Measurements from ENCODE around the gene C1orf94.
"Not testable (repeated sequence)": the region's sequence is repeated elsewhere in the genome, so short reads cannot be mapped to it uniquely, and the experiment has no call there.

C1orf94 gene

DNA sequence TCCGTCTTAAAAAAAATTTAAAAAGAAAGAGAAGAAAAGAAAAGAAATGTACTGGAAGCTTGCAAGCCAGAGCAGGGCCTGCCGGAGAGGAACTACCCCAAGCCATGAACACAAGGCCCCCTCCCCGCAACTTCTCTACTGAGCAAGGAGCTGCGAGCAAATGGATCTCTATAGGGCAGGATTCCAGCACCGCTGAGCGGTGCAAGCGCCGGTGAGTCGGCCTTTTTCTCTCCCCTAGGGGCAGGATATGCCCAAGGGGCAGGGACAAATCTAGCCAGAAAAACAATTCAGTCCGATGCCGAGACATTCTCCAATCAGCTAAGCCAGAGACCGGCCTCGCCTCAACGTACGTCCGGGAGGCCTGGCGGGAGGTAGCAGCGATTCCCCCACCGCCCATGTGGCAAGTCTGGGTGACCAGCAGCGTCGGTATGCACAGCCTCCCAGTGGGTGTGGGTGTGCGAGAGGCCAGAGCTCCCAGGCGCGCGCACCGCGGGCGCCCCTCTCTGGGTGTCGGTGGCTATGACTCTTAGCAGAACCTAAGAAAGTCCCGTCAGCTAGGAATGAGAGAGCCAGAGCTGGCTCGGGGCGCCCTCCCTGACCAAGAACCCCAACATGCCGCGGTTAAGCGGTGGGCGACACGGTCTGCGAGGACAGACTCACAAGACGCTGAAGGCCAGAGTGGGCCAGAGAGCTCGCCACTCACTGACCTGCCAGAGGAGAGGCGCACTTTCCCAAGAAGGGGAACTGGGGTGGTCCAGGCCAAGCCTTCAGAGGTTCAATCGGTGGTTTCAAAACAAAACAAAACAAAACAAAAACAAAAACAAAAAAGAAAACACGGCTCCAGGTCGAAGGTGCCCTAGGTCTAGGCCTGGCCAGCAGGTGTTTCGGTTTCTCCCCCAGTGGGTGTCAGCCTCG, 13.6 kb upstream of the C1orf94 start:
- DNase-seq (ENCODE audit: low read depth, low spot score) = no peak
- H3K4me3 ChIP-seq (ENCODE audit: low read length) = no peak overlapping the region

DNA sequence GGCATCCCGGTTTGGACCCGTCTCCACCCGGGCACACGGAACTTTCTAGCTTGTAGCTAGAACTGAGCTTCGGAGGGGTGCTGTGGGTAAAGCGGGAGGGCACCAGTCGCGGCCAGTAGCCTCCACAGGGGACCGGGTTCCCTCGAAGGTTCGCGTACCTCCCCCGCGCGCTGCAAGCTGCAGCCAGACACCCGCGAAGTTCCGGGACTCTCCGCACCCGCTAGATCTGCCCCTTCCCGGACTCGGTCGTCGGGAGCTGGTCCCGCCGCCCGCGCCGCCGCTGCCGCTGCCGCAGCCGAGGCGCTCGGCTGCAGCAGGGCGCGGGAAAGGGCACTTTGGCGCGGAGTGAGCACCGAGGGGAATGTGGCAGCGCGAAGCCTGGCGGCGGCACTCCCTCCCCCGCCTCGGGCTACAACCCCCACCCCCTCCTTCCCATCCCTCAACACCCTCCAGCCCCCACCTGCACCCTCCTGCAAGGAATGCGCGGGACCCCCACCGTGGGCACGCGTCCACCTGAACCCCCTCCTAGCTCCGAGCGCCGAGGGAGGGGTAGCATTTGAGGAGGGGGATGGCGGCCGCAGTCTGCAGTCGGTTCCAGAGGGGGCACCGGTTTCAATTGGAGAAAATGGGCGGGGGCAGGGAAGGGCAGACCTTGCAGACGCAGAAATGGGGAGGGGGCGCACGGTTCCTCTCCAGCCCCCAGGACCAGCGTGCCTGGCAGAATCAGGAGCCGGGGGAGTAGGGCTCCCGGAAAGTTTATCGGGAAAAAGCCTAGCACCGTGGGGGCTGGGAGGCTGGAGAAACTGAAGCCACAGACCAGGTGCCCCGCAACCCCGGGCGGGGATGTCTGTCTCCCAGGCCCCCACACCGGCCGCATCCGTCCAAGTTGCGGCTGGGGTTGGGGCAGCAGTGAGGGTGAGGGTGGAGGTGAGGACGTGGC, 12.6 kb upstream of the C1orf94 start:
- no peak for DNase-seq (ENCODE audit: low read depth, low spot score)
- no peak overlapping the region for H3K4me3 ChIP-seq (ENCODE audit: low read length)

DNA sequence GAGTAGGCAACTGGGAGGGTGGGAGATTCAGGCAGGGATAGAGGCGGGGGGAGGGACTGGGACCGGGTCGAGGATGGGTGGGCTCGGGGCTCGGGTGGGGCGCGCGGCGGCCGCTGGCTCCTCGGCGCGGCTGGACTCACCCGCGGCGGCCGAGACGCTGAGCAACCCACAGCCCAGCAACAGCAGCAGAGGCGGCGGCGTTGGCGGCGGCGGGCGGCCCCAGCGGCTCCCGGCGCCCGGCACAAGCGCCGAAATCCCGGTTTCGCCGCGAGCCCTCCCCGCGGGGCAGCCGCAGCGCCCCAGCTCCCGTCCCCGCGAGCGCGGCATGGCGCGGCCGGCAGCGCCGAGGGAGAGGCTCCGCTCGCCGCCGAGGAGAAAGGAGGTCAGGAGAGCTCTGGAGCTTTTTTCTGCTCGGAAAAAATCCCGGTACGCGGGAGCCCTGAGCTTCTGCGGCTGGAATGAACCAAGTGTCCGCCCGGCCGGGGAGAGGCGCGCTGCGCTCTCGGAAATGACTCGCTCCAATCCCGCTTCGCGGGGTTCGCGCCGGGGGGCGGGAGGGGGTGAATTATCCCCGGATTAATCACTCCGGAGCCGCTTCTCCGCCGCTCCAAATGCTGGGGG, 11.8 kb upstream of the C1orf94 start, which contains the start of gene CSMD2:
Gene CSMD2, minus strand, starts transcription at position 460 of the 621 bp plus-strand sequence. Its CDS starts 133 bp downstream, at position 327.
- no peak for DNase-seq (ENCODE audit: low read depth, low spot score)
- H3K4me3 ChIP-seq (ENCODE audit: low read length) = no peak within 1 kb of the TSS

DNA sequence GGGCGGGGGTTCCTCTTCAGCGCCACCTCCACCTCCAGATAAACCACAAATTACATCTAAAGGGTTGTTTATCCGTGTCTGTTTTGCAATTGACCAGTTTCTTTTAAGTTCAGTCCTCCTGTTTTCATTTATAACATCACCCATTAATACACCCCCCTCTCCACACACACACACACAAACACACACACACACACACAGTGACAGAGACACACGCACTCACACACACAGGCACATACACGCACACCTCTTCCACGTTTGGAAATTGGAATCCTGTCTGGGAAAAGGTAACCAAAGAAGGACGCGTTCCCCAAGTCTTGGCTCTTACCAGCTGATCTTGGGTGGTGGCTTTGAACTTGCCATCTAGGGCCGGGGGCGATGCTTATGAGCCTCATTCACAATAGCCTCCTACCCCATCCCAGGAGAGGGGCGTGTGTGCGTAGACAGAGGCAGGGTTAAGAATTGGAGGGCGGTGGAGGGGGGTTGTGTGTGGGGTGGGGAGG, 11.2 kb upstream of the C1orf94 start:
- no peak overlapping the region for H3K4me3 ChIP-seq (ENCODE audit: low read length)
- no peak for DNase-seq (ENCODE audit: low read depth, low spot score)

DNA sequence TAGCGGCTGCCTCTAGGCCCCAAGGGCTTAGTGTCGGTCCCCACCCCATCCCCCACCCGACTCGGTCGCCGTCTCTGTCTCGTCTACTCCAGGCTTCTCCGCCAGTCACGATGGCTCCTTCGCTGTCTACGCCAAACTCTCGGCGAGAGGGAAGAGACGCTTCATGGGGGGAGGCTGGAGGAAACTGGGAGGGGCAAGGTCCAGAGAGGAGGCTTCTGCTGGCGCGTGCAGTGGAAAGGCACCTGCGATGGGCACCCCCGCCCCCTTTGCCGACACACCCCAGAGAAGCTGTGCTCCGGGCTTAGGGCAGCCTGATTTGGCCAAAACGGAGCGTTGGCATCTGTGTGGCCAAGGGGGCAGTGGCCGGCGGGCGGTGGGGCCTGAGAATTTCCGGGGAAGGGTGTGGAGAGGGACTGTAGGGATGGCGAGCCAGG, 10.5 kb upstream of the C1orf94 start:
- H3K4me3 ChIP-seq (ENCODE audit: low read length) = no peak overlapping the region
- DNase-seq (ENCODE audit: low read depth, low spot score) = no peak

DNA sequence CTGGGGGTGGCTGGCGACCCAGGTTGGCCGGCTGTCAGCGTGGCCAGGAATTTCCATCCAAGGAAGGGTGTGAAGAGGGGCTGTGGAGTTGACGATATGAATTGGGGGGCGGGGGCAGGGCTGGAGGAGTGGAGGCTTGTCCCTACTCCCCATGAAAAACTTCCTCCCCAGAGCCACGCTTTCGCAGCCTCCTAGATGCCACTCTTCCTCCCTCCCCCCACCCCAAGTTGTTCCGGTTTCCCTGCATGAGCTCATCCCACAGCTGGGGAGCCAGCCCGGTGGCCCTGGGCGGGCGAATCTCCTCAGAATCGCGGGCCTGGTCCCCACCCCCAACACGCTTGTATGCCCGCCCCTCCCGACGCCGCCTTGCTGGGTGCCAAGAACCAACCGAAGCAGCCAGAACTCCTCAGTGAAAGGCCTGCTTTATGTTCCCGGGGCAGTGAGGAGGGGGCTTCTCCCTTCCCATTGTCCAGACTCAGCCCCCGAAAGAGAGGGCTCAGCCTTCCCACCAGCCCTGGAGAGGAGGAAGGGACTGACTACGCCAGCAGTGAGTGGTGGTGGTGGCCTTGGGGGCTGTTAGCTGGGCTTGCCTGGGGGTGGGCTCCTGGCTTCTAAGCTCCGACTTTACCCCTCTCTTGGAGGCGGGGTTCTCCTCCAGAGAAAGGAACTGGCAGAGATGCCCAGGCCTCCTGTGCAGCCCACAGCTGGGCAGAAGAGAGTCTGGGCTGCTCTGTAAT, 9.9 kb upstream of the C1orf94 start:
- no peak overlapping the region for H3K4me3 ChIP-seq (ENCODE audit: low read length)

DNA sequence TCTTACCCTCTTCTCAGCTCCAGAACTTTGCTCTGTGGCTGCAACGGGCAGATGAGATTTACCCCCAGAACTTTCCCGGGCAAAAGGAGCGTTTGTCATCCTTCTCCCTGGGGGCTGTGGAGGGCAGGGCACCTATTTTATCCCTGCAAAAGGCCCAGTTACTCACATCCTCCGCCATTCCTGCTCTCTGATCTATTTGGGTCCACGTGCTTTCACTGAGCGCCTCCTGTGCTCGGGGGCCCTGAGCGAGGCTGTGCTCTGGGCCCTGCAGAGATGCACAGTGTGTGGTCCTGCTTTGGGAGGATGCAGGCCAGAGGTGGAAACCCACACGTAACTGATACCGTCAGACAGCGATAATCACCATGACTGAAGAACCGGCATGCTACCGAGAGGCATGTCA, 9.3 kb upstream of the C1orf94 start:
- DNase-seq (ENCODE audit: low read depth, low spot score) = no peak
- H3K4me3 ChIP-seq (ENCODE audit: low read length) = no peak overlapping the region

More for the DNA sequence above, 9.9 kb upstream of the C1orf94 start:
- no peak for DNase-seq (ENCODE audit: low read depth, low spot score)

DNA sequence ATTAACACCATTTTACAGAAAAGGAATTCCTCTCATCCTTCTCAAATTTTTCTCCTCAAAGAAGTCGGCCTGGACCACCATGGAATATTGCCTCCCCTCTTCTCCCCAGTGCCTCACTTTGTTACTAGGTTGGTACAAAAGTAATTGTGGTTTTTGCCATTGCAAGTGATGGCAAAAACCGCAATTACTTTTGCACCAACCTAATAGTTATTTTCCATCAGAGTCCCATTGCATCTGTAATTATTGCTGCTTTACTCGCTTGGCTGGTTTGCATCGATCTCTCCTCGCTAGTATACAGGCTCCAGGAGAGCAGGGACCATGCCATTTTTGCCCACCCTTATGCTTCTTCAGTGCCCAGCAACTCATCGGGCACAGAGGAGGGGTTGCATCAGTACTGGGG, 963 bp upstream of the C1orf94 start:
- DNase-seq (ENCODE audit: low read depth, low spot score) = no peak
- H3K4me3 ChIP-seq (ENCODE audit: low read length) = no peak overlapping the region

DNA sequence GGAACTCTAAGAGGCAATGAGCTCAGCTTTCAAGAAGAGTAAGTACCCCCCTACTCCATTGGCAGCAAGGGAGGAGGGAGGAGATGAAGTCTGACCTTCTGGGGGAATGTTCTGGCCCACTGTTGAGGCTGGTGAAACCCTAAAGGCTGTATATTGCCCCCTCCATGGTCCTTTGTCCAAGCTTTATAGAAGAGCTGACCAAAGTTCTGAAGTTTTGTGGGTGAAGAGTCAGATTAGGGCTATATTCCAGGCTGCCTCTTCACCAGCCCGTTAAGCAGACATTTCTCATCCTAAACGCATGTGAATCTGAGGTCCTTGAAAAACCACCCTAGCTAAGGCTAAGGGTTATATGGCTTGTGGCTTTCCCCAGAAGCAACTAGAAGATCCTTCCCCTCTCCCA, 1.4 kb downstream of the C1orf94 start:
- DNase-seq (ENCODE audit: low read depth, low spot score) = no peak
- H3K4me3 ChIP-seq (ENCODE audit: low read length) = no peak overlapping the region

DNA sequence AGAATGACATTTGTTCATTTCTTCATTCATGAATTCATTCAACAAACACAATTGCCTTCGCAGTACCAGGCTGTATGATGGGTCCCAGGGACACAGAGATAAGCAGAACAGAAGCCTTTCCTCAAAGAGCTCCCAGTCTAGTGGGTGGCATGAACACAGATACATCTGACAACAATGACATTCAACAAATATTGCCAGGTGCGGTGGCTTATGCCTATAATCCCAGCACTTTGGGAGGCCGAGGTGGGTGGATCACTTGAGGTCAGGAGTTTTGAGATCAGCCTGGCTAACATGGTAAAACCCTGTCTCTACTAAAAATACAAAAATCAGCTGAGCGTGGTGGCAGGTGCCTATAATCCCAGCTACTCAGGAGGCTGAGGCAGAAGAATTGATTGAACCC, 6.7 kb downstream of the C1orf94 start:
- not testable (repeated sequence) for H3K4me3 ChIP-seq (ENCODE audit: low read length); DNase-seq (ENCODE audit: low read depth, low spot score)

DNA sequence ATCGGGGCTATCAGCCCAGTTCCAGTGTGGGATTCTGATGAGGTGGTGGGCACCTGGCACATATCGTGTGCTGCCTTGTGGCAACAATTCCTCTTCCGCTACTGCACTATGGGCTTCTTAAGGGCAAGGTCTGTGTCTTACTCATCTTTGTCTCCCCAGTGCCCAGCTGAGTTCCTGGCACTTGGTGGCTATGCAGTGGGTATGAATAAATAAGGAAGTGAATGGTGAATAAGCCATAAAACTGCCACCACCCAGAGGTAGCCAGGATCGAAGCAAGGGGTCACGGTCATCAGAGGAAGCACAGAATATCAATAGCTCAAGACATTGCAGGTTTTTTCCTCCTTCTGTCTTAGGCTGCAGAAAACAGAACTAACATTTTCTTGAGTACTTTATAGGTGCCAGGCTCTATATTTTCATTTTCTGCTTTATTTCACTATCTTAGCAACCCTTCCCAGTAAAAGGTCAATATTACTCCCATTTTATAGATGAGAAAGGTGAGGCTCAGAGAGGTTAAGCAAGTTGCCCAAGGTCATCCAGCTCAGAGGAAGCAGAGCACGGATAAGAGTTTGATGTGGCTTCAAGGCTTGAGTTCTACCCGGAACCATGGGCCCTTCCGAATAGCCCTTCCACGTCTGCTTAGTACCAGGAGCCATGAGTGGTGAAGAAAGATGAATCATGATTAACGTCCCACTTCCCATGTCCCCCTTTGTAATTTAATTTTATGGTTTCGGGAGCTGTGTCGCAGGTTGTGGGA, 10.2 kb downstream of the C1orf94 start:
- DNase-seq (ENCODE audit: low read depth, low spot score) = no peak
- H3K4me3 ChIP-seq (ENCODE audit: low read length) = no peak overlapping the region

DNA sequence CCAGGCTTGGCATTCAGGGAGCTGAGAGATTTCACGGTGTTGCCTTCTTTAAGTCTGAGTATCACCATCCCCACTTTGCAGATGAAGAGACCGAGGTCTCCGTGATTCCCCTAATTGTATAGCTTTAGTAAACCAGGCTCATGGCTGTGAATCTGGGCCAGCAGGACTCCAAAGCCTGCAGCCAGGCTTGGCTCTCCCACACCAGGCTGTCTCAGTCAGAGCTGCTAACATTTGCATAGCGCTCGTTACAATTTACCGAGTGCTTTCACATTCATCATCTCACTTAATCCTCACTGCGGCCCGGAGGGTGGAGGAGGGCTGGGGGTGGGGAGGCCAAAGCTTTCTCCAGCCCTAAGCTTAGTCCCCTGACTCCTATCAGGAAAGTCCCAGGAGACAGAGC, 11.7 kb downstream of the C1orf94 start:
- H3K4me3 ChIP-seq (ENCODE audit: low read length) = no peak overlapping the region
- DNase-seq (ENCODE audit: low read depth, low spot score) = no peak

DNA sequence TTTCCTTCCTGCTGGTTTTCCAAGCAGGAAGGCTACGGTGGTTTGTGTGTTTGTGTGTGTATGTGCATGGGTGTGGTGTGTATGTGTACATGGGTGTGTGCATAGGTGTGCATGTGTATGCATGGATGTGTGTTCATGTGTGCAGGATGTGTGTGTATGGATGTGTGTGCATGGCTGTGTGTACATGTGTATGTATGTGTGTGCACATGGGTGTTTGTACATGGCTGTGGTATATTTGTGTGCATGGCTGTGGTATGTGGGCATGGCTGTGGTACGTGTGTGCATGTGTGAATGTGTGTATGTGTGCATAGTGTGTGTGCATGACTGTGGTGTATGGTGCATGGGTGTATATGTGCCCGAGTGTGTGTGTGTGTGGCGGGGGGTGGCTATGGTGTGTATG, 12.3 kb downstream of the C1orf94 start:
- no peak overlapping the region for H3K4me3 ChIP-seq (ENCODE audit: low read length)
- DNase-seq (ENCODE audit: low read depth, low spot score) = no peak

DNA sequence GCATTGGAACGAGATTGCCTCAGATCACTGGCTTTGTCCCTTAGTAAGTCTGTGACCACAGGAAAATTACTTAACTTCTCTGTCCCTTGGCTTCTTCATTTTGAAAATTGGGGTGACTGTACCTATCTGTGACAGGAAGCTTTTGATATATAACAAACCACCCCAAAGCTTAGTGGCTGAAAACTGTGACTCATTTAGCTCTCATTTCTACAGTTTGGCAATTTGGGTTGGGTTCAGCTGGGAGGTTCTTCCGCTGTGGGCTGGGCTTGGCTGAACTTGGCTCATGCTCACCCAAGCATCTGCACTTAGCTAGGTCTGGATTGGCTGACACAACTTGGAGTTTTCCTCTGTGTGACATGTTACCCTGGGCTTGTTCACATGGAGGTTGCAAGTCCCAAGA, 14.0 kb downstream of the C1orf94 start:
- no peak for DNase-seq (ENCODE audit: low read depth, low spot score)

DNA sequence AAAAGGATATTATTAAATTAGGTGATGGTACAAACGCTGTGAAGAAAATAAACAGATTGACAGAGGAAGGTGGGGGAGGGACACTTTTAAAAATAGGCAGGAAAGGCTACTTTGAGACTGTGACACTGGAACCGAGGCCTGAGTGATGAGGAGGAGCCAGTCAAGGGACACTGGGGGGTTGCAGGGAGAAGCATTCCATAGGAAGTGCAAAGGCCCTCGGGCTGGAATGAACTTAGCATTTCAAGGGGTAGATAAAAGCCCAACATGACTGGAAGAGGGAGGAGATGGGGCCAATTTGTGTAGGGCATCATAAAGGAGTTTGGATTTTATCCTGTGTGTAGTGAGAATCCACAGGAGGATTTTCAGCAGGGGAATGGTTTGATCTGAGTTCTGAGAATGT, 15.9 kb downstream of the C1orf94 start:
- no peak for DNase-seq (ENCODE audit: low read depth, low spot score)
- H3K4me3 ChIP-seq (ENCODE audit: low read length) = no peak overlapping the region

More for the DNA sequence above, 14.0 kb downstream of the C1orf94 start:
- no peak overlapping the region for H3K4me3 ChIP-seq (ENCODE audit: low read length)

DNA sequence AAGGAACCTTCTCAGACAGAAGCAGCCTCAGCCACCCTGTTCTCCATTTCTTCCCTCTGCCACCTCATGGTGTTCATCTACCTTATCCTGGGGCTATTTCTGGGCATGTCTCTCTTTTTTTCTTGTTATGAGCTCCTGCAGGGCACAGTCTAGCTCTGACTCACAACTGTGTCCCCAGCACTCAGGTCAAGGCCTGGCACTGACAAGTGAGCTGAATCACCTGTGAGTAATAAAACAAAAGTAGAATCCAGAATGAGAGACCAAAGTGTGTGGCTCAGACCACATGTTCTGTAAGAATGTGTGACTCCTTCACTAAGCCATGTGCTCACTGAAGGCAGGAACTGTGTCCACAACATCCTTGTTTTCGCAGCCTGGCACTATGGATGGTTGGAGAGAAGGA, 23.2 kb downstream of the C1orf94 start:
- no peak overlapping the region for H3K4me3 ChIP-seq (ENCODE audit: low read length)
- DNase-seq (ENCODE audit: low read depth, low spot score) = no peak

DNA sequence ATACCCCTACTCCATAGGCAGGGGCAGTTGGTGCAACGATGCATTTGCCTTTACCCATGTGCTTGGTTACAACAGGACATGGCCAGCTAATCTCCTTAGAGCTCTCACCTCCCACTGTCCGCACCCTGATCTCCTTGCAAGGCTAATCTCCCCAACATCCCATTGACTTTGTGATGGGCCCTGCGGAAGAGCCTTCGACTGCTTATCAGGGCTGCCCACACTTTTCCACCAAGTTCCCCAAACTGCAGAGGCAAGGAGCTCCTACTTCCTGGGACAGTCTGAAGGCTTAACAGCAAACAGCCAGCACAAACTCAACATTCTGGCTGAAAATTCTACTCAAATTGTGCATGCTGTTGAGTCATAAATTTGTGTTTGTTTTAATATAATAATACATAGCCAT, 36.0 kb downstream of the C1orf94 start:
- DNase-seq (ENCODE audit: low read depth, low spot score) = no peak
- H3K4me3 ChIP-seq (ENCODE audit: low read length) = no peak overlapping the region

DNA sequence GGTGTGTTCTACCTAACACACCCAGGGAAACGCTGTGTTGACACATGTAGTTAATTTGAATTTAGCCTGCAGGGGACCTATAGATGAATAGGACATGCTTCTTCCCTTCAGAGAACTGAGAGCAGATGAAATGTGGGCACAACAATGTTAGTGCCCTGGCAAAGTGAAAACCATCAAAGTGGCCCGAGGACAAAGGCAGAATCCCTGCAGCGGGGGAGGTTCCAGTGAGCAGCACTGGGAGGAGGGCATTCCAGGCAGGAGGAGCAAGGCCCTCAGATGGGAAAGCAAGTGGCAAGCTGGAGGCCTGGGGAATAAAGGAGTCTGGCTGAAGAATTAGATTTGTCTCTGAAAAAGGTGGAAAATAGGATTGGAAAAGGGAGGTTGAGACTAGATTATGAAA, 37.2 kb downstream of the C1orf94 start:
- H3K4me3 ChIP-seq (ENCODE audit: low read length) = no peak overlapping the region
- DNase-seq (ENCODE audit: low read depth, low spot score) = no peak

Measured in Jurkat, Clone E6-1 (cell line).